GM12891 (cell line): ENCODE measurements around the gene RAB20.

Source experiments
- PAX5 ChIP-seq: IDR thresholded peaks from 2 replicates; pipeline ENCODE4 v1.6.1; 2011; ENCODE audit warnings: low read length, moderate library complexity, mild to moderate bottlenecking; ENCODE audit not compliant: insufficient read depth, severe bottlenecking
- POLR2A ChIP-seq: IDR thresholded peaks from 2 replicates; pipeline ENCODE4 v1.6.1; 2011; ENCODE audit warnings: low read depth, low read length, control low read depth
- POLR2AphosphoS5 ChIP-seq: IDR thresholded peaks from 2 replicates; pipeline ENCODE4 v1.6.1; 2011; ENCODE audit warnings: low read depth, low read length, control low read depth
- POU2F2 ChIP-seq: IDR thresholded peaks from 2 replicates; pipeline ENCODE4 v1.6.1; 2011; ENCODE audit warnings: low read depth, mild to moderate bottlenecking, control low read depth, low read length, moderate library complexity
- SPI1 ChIP-seq: IDR thresholded peaks from 2 replicates; pipeline ENCODE4 v1.6.1; 2011; ENCODE audit warnings: low read depth, low read length, control low read depth
- TAF1 ChIP-seq: IDR thresholded peaks from 2 replicates; pipeline ENCODE4 v1.6.1; 2011; ENCODE audit warnings: low read depth, low read length, control low read depth

GRCh38 chr13:110476220-110476617, 85.3 kb downstream of the RAB20 start:
- TF ChIP-seq POLR2A: no peak
- no peak for TF ChIP-seq TAF1
- no peak for TF ChIP-seq POLR2AphosphoS5
- TF ChIP-seq PAX5: no peak
- TF ChIP-seq SPI1: no peak
- TF ChIP-seq POU2F2: no peak
